Body of pancreas (tissue), 4 donors: ENCODE data around the gene HELZ2.

Source experiments
- POLR2A ChIP-seq, 3 donors: fragments of 450-650 bp; IDR thresholded peaks; one replicate each; pipeline ENCODE4 v1.6.1; 2016; ENCODE audit warnings: antibody characterized with exemption in 3 of 3, mild to moderate bottlenecking in 2 of 3
- TF ChIP-seq, protein P1 (sequence below), 7 experiments: fragments of 450-650 bp in 4 of 7; fragments of 200-600 bp in 3 of 7; sonication (generic) in 3 of 7; IDR thresholded peaks; one replicate each; pipeline ENCODE4 v1.5.1; 2016 to 2019; ENCODE audit warnings: antibody characterized with exemption in 7 of 7

DNA sequence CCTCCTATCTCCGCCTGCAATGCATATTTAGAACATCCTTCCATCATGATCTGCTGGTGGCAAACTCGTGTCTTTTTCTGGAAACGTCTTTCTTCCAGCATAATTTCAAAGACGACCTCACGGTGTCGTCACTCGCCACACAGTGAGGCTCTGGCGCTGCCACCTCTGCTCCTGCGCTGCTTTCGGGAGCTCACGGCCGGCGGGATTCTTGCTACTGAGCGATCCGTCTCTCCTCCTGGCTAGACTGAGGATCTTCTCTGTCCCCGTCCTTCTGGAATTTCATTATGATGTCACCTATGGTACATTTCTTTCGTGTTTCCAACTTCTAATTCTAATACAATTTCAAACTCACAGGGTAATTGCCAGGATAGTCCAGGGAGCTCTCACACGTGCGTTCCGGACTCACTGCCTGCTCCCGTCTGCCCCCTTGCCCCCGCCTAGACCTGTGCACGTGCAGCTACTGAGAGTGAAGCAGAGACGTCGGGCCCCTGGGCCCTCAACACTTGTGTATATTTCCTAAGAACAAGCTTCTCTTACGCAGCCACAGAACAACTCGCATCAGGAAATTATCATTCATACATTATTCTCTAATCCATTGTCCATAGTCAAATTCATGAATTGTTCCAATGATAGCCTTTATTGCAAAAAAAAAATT lies 25.5 kb upstream of the HELZ2 start:
- TF ChIP-seq POLR2A (IDR thresholded peaks at IDR 0.05) = no peak
- TF ChIP-seq, protein P1, sequence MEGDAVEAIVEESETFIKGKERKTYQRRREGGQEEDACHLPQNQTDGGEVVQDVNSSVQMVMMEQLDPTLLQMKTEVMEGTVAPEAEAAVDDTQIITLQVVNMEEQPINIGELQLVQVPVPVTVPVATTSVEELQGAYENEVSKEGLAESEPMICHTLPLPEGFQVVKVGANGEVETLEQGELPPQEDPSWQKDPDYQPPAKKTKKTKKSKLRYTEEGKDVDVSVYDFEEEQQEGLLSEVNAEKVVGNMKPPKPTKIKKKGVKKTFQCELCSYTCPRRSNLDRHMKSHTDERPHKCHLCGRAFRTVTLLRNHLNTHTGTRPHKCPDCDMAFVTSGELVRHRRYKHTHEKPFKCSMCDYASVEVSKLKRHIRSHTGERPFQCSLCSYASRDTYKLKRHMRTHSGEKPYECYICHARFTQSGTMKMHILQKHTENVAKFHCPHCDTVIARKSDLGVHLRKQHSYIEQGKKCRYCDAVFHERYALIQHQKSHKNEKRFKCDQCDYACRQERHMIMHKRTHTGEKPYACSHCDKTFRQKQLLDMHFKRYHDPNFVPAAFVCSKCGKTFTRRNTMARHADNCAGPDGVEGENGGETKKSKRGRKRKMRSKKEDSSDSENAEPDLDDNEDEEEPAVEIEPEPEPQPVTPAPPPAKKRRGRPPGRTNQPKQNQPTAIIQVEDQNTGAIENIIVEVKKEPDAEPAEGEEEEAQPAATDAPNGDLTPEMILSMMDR (IDR thresholded peaks at IDR 0.05) = no peak
